Brain microvascular endothelial cell (primary cell): Measurements from ENCODE around the gene ARHGAP44.

Experiments
- DNase-seq: peaks from one replicate; pipeline ENCODE4 v3.0.0-alpha.2; 2020
- H3K27ac ChIP-seq: fragments of 250-450 bp; sonication (Bioruptor Pico); 2 replicates; pipeline ENCODE4 v1.5.1; 2020; ENCODE audit warnings: mild to moderate bottlenecking, moderate library complexity
- H3K27me3 ChIP-seq: fragments of 250-450 bp; sonication (Bioruptor Pico); replicated peaks from 2 replicates; pipeline ENCODE4 v1.5.1; 2020; ENCODE audit warnings: mild to moderate bottlenecking
- H3K36me3 ChIP-seq: fragments of 250-450 bp; sonication (Bioruptor Pico); replicated peaks from 2 replicates; pipeline ENCODE4 v1.5.1; 2020; ENCODE audit warnings: mild to moderate bottlenecking
- H3K4me3 ChIP-seq: 2 replicates; pipeline ENCODE4 v1.5.1; 2011; ENCODE audit warnings: low read depth, mild to moderate bottlenecking, control low read depth, low read length, moderate library complexity
- CTCF ChIP-seq: IDR thresholded peaks from 2 replicates; pipeline ENCODE4 v1.5.1; 2011; ENCODE audit warnings: low read depth, mild to moderate bottlenecking, moderate library complexity, low read length, control low read depth, inconsistent platforms; ENCODE audit errors: missing control alignments
- in situ Hi-C: cut with HindIII; loops from 2 replicates; pipeline ENCODE4 v1.10.0; 2017; ENCODE audit warnings: low sequenced_read_pairs, low pct_ligation_motif_present

ARHGAP44 gene

GRCh38 chr17:13025258-13025627 lies 235.9 kb downstream of the ARHGAP44 start:
- DNase-seq, result no peak
- in situ Hi-C loops, result no loop called here
- H3K4me3 ChIP-seq, result no peak overlapping the region
- no peaks in the 10 kb centered on the region for H3K36me3 ChIP-seq
- H3K27ac ChIP-seq, result no peak overlapping the region
- no peak for TF ChIP-seq CTCF
- H3K27me3 ChIP-seq, result no peaks in the 10 kb centered on the region

GRCh38 chr17:13025687-13026086 lies 236.4 kb downstream of the ARHGAP44 start:
- Histone ChIP-seq H3K4me3 (no peak overlapping the region), H3K27me3 (no peaks in the 10 kb centered on the region), H3K27ac (no peak overlapping the region), H3K36me3 (no peaks in the 10 kb centered on the region)
- TF ChIP-seq CTCF, result no peak
- no peak for DNase-seq
- in situ Hi-C loops, result no loop called here

- DNase-seq, result no peak
- in situ Hi-C loops, result no loop called here
These were observed 237.9 kb downstream of the ARHGAP44 start for GRCh38 chr17:13027246-13027645.

GRCh38 chr17:13029340-13029739 lies 240.0 kb downstream of the ARHGAP44 start:
- DNase-seq, result no peak
- in situ Hi-C loops, result no loop called here
- H3K27me3 ChIP-seq, result no peaks in the 10 kb centered on the region
- no peak for TF ChIP-seq CTCF
- H3K27ac ChIP-seq, result no peak overlapping the region
- H3K4me3 ChIP-seq, result no peak overlapping the region
- H3K36me3 ChIP-seq, result no peaks in the 10 kb centered on the region

More at GRCh38 chr17:13027246-13027645, 237.9 kb downstream of the ARHGAP44 start:
- no peak overlapping the region for H3K27ac ChIP-seq
- no peak for TF ChIP-seq CTCF
- no peaks in the 10 kb centered on the region for H3K36me3 ChIP-seq
- no peak overlapping the region for H3K4me3 ChIP-seq
- H3K27me3 ChIP-seq, result no peaks in the 10 kb centered on the region

- no peaks in the 10 kb centered on the region for H3K27me3 ChIP-seq
- H3K4me3 ChIP-seq, result no peak overlapping the region
- in situ Hi-C loops, result no loop called here
- H3K36me3 ChIP-seq, result no peaks in the 10 kb centered on the region
- no peak overlapping the region for H3K27ac ChIP-seq
- no peak for TF ChIP-seq CTCF
- DNase-seq, result no peak
These were observed 240.8 kb downstream of the ARHGAP44 start for GRCh38 chr17:13030056-13030455.
